SIG-M5 treated with dmso at 0.1 percent for 504 hours (cell line): Measurements from ENCODE around the gene AOC2.

Experiments
- DNase-seq: peaks from one replicate; lab custom pipeline; 2025; ENCODE audit not compliant: unreplicated experiment; lab: John Stamatoyannopoulos, UW

Gene AOC2, protein sequence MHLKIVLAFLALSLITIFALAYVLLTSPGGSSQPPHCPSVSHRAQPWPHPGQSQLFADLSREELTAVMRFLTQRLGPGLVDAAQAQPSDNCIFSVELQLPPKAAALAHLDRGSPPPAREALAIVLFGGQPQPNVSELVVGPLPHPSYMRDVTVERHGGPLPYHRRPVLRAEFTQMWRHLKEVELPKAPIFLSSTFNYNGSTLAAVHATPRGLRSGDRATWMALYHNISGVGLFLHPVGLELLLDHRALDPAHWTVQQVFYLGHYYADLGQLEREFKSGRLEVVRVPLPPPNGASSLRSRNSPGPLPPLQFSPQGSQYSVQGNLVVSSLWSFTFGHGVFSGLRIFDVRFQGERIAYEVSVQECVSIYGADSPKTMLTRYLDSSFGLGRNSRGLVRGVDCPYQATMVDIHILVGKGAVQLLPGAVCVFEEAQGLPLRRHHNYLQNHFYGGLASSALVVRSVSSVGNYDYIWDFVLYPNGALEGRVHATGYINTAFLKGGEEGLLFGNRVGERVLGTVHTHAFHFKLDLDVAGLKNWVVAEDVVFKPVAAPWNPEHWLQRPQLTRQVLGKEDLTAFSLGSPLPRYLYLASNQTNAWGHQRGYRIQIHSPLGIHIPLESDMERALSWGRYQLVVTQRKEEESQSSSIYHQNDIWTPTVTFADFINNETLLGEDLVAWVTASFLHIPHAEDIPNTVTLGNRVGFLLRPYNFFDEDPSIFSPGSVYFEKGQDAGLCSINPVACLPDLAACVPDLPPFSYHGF

DNA sequence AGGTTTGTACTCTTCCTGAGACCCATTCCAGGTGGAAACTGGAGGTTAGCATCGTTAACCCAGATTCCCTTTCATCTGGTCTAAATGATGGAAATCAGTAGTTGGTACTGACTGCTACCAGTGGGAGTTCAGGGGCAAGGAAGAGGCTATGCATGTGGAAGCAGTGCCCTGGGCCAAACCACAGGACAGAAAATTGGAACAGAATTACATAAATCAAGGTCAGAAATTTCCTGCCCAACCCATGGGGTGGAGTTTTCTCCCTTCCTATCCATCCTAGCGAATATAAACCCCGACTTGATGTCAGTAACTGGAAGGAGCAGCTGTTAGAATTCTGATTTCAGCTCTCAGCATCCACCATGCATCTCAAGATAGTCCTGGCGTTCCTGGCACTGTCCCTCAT, at the start of gene AOC2:
Gene AOC2, plus strand, starts transcription at position 310 of the 400 bp plus-strand sequence. Its CDS starts 47 bp downstream, at position 357.
- no peak for DNase-seq

DNA sequence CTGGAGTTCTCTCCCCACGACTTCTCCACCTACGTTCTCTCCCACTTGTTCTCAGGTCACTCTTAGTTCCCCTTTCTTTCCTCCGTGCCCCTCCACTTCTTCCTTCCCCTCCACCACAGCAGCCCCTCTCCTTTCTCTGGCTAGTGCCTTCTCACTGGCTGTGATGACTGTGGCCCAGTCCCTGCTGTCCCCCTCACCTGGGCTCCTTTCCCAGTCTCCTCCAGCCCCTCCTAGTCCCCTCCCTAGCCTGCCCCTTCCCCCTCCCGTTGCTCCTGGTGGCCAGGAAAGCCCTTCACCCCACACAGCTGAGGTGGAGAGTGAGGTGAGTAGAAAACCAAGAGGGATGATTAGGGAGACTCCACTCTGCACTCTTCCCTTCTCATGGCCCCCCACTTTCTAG, 49.3 kb upstream of the AOC2 start:
- DNase-seq: no peak

DNA sequence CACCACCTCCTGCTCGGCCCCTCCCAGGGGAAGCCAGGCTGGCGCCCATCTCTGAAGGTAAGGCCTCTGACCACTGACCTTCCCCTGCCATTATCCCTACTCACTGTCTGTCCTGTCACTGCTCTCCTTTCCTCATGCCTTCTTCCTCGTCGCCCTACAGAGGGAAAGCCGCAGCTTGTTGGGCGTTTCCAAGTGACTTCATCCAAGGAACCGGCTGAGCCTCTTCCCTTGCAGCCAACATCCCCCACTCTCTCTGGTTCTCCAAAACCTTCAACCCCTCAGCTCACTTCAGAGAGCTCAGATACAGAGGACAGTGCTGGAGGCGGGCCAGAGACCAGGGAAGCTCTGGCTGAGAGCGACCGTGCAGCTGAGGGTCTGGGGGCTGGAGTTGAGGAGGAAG, 48.9 kb upstream of the AOC2 start:
- DNase-seq: no peak

DNA sequence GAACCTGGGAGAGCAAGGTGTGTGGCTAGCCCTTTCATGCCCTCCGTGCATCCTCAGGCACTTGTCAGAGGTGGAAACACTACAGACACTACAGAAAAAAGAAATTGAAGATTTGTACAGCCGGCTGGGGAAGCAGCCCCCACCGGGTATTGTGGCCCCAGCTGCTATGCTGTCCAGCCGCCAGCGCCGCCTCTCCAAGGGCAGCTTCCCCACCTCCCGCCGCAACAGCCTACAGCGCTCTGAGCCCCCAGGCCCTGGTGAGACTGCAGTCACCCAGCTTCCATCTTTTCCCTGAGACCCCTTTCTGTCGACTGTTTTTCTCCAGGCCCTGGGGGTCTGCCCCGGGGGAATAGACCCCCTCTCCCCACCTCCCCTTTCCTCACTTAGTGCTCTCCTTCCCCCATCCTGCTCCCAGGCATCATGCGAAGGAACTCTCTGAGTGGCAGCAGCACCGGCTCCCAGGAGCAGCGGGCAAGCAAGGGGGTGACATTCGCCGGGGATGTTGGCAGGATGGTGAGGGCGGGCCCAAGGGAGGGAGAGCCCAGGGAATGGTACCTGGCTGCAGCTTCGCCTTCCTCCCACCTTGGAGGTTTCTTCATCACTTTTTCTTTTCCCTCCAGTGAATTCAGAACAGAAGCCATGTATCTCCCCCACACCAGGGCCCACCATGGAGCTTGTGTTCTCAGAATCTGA, 48.2 kb upstream of the AOC2 start:
- DNase-seq: no peak

DNA sequence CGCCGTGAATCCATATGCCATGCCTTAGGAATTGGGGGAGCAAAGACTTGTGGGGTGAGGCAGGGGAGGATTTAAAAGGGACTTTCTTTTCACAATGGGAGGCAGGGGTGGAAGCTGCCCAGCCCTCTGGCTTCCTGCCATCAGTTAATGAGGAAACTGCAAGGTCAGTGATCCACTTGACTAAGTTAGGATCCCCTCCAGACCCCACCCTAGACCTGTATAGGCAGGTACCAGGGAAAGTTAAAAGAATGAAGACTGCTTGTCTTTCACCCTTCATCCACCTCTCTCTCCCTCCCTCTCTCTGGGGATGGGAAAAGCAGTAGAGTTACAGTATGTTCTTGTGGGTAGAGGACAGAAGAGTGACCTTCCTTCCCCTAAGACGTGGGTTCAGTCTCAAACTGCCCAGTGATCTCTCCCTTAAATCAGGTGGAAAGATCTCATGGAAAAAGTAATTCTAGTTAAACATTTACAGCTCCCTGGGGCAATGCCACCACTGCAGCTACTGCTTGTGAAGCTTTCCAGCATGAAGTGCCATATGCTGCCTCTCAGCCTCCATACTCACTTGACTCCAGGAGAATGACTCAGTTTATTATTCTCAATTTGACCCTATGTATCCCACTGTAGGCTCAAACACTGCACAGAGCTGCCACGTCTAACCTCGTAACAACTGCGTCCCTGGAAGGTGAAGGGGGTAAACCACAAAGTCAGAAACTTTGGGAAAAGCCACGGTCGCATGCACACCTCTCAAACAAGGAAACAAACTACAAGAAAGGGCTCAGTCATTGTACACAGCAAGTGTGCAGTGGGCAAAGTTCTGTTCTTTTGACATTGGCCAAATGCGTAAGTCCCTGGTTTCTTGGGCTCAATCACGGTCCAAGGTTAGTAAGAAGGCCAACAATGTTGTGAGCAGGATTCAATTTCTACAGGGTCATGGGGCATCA, 47.0 kb upstream of the AOC2 start:
- DNase-seq: no peak

DNA sequence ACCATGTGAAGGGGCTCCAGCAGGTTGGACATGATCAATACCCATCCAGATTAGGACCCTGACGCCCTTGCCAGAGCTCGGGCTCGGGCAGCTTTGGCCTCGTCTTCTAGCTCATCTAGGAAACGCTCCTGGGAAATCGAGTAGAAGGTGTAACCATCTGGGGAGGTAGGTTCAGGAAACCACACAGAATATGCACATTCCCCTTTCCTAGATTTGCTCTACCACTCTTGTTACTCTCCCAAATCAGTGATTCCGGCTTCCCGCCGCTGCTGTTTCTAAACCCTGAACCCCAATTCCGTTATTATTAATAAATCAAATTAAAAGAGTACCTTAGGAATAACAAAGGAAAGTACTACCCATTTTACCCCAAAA, 46.4 kb upstream of the AOC2 start:
- DNase-seq: no peak

DNA sequence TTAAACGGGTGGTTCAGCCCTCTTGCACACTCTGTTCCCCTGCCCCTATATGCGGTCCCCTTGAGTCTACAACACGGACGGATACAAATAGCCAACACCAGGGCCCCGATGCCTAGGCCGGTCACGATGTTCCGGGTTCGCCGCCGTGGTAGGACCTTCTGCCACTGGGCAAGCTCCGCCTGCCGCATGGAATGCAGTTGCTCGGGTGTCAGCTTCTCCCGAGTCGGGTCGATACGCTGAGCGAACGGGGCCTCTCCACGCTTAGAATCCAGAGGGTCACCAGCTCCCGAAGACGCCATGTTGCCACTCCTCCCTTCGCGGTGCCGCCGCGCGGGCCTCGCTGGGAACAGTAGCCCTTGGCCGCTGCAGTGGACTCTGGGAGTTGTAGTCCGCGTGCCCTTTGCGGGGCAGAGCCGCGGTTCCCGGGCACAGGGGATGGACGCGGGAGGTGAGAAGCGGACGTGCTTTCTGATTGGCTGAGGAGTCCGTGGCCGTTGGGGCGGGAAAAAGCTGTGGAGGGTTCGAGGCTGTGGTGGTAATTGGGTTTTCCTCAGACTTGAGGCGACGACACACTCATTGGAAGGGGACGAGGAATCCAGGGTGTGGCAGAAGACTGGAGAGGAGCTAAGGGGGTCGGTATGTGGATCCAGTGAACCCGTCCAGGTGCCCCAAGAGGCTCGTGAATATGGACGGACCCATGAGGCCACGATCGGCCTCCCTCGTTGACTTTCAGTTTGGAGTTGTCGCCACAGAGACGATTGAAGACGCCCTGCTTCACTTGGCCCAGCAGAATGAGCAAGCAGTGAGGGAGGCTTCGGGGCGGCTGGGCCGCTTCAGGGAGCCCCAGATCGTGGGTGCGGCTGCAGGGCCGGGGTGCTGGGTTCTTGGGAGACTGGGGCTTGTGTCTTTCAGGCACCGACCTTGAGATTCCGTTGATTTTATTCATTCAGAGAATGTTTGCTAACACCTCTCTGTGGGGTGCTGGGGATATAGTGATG, 45.7 kb upstream of the AOC2 start, which contains the start of the genes CNTD1 and COA3:
Gene CNTD1, plus strand, starts transcription at position 479 of the 998 bp plus-strand sequence. Its CDS starts 207 bp downstream, at position 686.
Gene COA3, minus strand, starts transcription at position 322 of the 998 bp plus-strand sequence. Its CDS starts 23 bp downstream, at position 299.
- DNase-seq: peak; percentile 67

DNA sequence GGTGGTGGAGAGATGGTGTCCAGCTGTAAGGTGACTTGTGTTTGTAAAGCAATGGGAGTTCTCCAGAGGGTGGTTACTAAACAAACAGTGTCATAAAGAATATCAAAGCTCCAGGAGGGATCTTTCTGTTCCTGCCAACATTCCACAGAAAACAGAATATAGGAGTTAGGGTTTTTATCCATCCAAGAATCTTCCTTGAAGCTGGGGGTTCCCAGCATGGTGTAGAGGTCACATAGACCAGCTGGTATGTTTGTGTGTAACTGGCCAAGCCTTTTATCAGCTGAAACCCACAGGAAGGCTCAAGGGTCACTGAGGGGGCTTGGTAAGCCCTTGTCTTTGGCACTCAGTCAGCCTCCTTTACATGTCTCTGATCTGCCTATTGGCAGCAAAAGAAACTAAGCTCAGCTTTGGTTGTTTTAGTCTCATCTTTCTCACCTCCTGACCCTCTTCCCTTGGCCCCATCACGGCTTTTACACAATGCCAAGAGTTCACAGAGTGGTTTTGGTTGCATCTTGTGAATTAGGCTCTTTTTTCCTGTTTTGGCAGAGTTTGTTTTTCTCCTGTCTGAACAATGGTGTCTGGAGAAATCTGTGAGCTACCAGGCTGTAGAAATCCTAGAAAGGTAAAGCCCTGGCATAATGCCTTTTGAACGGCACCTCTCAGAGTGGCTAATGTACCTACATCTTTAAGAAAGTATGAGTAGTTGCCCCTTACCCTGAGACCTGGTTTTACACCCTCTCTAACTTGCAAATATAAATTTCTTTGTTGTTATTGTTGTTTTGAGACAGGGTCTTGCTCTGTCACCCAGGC, 41.1 kb upstream of the AOC2 start:
- DNase-seq: no peak

DNA sequence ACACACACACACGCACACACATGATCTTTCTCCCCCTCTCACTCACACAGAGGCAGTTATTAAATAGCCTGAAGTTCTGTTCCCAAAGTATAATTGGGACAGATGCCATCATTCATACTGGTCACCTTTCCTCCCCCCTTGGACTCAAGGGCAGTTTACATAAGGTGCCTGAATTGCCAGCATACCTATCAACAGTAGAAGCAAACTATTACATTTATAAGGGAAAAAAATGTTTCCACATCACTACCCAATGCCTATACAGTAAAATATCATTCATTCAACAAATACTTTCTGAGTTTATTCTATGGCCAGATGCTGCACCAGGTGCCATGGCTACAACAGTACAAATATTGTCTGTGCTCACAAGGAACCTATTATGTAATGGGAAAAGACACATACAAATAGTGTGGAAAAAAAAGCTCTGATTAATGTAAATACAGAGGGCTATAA, 39.4 kb upstream of the AOC2 start:
- peak; percentile 37 for DNase-seq

DNA sequence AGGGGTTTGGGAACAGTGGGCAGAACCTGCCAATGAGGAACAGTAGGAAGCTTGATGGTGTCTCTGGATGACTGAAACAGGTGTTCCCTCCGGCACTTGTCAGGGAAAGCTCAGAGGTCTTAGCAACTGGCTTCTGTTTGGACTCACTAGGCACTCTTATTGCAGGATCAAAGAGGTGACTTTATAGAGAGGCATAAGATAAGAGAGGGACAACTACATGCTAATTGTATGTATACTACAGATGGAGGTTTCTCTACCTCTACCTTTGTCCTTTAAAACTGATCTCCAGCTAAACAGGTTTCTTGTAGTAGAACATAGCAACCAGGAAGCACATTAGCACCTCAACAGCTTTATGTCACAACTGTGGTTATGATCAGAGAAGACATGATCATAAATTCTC, 38.1 kb upstream of the AOC2 start:
- DNase-seq: no peak

DNA sequence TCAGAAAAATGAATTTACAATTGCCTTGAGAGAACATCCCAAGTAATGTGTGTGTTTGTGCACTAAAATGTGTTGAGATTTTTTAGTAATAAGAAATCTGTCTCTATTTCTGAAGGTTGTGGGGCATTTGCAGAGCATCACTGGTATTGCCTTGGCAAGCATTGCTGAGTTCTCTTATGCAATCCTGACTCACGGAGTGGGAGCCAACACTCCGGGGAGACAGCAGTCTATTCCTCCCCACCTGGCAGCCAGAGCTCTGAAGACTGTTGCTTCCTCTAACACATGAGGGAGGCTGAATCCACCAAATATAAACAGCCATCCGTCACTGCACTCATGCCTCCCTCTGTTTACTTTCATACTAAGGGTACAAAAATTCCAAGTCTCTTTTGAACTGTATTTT, 35.1 kb upstream of the AOC2 start:
- DNase-seq: peak; percentile 53

DNA sequence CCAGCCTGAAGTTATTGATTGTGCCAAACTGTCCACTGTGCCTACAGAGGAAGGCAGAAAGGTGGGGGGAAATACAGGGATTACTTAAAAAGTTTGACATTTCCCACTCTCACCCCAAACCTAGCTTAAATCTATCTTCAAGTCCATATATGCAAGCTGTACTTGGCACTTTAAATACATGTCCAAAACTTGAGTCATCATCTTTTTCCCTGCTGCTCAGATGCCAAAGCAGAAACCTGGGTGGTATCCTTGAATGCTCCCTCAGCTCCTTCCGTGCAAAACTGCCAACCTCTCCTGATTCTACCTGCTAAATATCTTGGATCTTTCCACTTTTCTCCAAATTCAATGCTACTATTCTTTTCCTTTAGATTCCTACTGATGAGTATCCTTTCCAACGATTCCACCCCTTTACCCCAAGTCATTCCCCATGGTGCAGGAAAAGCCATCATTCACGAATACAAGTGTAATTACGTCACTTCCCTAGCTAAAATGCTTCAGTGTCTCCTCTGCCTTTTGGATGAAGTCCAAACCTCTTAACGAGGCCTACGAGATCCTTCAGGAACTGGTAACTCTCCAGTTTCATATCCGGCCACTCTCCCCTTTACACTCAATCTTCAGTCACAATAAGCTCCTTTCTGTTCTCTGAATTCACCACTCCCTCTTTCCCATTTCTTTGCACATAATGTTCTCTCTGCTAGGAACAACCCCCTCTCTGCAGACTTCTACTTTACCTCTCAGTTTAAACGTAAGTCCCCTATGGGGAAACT, 29.6 kb upstream of the AOC2 start:
- no peak for DNase-seq

DNA sequence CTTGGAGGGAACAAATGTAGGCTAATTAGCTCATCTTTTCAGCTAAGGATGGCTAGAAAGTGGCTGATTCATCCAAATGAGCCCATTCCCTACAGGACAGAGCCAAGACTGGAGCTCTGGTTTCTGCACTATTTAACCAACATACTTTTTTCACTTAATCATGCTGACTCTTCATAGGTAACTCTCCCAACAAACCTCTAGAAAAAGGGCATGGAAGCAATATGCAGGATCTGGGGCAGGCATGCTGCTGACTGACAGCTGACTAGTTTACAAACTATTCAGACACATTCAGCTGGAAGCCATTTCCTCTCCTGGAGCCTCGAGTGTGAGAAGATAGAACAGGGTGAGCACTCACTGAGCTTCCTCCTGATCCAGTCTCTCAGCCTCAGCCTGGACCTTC, 26.5 kb upstream of the AOC2 start:
- no peak for DNase-seq

DNA sequence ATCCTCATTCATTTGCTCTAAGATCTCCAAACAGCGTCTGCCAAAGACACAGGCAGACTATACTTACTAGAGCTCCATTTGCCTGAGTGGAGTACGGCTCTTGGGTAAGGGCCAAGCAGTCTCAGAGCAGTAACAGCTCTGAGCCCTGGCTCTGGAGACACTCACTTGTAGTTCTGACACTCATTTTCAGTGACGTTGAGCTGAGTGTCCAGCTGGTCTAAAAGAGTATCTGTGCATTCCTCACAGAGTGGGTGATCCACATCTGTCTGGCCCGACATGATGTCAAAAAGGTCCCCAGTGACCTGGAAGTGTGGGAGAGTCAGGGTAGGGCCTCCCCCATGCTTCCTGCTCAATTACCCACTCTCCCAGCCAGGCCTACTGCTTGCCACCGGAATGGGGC, 26.0 kb upstream of the AOC2 start:
- DNase-seq: no peak

DNA sequence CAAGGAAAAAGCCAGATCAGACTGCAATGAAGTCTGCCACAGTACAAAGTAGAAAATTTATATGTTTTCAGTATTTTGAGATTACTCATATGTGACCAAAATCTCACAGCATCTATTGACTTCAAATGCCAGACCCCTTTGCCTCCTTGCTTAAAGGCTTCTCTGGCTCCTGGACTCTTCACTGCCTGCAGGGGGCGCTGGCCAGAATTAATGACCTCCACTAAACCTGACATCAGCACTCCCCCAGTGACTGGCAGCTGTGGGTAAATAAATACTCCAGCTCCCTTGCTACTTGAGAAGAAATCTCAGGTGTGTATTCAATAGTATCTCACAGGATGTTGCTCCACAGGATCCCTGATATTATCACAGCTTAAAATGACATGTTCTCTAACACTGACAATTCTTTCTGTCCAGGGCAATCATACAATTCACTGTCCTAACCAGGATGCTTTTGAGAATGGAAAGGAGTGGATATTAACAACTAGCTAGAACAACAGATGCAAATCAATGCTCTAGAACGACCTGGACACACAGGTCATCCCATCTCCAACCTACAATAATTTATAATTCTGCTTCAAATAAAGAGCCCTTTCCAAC, 24.3 kb upstream of the AOC2 start:
- peak; percentile 66 for DNase-seq

DNA sequence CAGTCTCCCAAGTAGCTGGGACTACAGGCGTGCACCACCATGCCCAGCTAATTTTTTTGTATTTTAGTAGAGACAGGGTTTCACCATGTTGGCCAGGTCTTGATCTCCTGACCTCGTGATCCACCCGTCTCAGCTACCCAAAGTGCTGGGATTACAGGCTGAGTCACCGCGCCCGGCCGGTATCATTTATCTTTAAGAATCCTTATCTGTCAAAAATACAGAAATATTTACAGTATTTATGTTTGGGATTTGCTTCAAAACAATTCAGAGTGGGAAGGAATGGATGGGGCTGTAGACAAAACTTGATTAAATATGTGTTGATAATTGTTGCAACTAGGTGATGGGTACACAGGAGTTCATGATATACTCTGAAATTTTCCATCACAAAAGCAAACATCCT, 23.2 kb upstream of the AOC2 start:
- no peak for DNase-seq

DNA sequence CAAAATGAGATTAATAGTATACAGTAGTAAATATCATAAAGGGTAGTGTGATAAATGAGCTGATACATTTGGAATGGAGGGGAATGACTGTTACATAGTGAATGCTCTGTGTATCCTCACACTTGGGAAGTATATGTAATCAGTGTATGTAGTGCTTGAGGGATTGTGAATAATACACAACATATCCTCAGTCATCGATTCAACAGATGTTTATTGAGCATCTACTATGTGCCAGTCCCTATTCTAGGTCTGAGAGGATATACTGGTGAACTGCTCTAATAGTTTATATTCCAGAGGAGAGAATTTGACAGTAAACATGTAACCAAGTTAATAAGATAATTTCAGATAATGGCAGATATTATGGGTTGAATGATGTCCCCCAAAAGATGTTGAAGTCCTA, 16.9 kb upstream of the AOC2 start:
- DNase-seq: no peak
